ENCODE measurements around the gene TAX1BP1.

The TAX1BP1 gene

DNA sequence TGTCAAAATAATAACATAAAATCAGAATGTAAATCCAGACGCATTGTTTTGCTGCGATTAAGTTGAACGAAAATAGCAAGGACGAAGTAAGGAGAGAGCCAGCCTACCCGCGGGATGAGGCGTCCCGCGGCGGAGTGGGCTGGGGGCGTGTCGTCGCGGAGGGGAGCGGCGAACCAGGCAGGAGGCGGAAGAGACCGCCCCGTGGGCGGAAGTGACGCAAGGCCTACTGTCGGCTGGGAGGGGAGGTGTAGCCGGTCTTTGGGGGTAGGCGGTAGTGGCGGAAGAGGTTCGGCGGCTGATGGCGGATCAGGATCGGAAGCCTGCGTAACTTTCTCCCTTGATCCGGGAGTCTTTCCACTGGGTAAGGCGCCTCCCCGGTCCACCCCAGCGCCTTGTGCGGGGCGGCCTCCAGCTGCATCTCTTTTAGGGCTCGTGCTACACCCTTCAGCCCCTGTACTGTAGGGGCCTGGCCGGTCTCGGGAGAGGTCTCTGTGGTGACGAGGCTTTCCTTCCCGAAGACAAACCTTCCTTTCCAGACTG lies at the start of gene TAX1BP1:
Gene TAX1BP1, plus strand, starts transcription at position 254 of the 540 bp plus-strand sequence. CDS start 8,363 bp downstream, outside the sequence.
- in situ Hi-C loops (cut with MboI; ENCODE audit: low sequenced_read_pairs) = no loop called here

DNA sequence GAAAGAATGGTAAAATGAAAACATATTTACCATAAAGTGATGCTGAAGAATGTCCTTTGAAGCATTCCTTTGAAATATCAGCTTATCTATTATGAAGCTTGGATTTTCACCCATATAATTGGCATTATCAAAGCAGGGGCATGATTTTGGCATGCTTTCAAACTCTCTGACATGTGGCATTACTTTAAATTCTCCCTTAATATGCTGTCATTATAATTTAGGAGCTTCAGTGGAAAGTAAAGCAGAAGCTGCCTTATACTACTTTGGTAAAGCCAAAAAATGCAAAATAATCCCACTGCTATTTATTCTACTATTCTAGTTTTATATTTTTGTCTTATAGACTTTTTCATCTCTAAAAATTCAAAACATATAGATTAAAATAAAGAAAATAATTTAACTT lies 49.3 kb upstream of the TAX1BP1 start:
- in situ Hi-C loops (cut with MboI; ENCODE audit: low sequenced_read_pairs) = loop anchor here (25.0 kb wide), 1 partner anchor 222 kb away; no protein-coding TSS in a partner anchor

DNA sequence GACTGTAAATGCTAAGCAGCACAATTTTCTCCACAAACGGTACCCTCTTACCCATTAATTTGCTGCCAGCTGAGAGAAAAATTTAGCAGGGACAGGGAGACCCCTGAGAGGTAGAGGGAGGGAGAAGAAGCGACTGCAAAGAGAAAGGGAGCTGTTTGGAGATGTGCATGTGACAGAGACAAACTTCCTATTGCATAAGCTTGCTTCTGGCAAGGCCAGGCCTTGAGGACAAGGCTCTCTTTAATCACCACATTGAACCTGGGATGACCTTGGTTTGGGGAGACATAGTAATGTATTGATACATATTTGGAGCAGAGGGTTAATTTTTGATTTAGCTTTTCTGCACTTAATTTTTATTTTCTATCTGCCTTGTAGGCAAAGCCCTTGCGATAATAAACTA lies 46.2 kb upstream of the TAX1BP1 start:
- in situ Hi-C loops (cut with MboI; ENCODE audit: low sequenced_read_pairs) = loop anchor here (25.0 kb wide), 1 partner anchor 219 kb away; no protein-coding TSS in a partner anchor

DNA sequence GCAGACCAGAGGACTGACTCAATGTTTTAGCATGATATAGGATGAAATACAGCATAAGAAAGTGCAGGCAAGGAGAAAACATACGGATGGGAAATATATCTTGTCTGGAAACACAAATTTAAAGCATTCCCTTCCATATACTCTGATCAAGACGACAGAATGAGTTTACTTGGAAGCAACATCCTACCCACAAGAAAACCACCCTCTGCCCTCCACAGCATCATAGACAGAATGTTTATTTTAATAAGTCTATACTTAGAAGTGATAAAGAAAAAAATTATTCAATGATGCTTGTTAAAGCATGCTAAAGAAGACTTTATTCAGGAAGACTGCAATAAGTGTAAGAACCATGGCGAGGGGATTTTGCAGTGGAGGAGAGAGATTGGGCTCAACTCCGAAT lies 44.9 kb upstream of the TAX1BP1 start:
- in situ Hi-C loops (cut with MboI; ENCODE audit: low sequenced_read_pairs) = loop anchor here (25.0 kb wide), 1 partner anchor 217 kb away; no protein-coding TSS in a partner anchor

DNA sequence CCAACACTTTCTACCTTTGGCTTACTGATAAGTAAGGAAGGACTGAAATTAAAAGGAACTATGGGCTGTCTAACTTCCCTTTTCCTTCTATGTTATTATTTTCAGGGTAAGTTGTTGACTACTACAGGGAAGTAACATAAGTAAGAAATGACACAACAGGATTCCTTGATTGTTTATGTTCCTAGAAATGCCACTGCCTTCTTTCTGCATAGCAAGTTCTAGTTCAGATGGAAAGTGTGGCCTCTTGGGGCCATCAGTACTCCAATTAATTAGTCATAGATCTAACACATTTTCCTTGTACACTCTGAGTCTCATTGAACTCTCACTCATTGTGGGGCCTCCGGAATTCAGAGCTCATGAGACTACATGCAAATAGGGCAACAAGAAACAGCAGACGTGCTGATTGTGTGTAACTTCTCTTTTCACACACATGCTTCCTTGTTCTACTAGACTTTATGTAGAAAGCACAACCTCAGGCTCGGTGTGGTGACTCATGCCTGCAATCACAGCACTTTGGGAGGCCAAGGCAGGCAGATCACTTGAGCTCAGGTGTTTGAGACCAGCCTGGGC lies 42.0 kb upstream of the TAX1BP1 start:
- in situ Hi-C loops (cut with MboI; ENCODE audit: low sequenced_read_pairs) = loop anchor here (25.0 kb wide), 1 partner anchor 214 kb away; no protein-coding TSS in a partner anchor

DNA sequence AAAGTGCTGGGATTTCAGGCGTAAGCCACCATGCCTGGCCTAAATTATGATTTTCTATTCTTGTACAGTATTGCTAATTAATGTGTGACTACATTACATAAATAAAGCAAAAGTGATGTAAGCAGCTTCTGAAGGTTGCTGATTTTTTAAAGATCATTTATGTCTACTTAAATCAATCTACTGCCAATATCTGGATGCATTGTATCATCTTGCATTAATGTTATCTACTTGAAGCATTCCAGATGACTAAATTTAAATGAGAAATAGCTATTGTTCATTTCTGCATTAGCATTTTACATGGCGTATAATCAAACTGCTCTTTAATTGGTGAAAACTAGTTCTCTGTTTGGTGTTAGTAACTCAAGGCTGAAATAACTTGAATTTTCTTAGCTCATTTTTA lies 40.2 kb upstream of the TAX1BP1 start:
- in situ Hi-C loops (cut with MboI; ENCODE audit: low sequenced_read_pairs) = loop anchor here (25.0 kb wide), 1 partner anchor 213 kb away; no protein-coding TSS in a partner anchor

DNA sequence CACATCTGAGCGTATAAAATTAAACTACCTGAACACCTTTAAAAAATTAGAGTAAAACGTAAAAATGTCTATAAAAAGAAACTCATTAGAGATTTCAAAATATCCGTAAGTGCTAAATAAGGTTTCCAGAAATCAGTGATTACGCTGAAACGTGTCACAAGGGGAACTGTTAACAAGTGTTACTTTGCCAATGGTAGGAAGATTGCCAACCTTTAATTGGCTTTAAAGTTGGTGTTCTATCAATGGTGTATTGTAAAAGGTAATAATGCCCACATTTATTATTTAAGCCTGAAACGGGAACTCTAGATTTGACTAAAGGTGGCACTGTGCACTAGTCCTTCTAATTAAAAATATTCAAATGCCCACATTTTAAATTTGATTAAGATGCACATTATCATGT lies 39.5 kb upstream of the TAX1BP1 start:
- in situ Hi-C loops (cut with MboI; ENCODE audit: low sequenced_read_pairs) = no loop called here

DNA sequence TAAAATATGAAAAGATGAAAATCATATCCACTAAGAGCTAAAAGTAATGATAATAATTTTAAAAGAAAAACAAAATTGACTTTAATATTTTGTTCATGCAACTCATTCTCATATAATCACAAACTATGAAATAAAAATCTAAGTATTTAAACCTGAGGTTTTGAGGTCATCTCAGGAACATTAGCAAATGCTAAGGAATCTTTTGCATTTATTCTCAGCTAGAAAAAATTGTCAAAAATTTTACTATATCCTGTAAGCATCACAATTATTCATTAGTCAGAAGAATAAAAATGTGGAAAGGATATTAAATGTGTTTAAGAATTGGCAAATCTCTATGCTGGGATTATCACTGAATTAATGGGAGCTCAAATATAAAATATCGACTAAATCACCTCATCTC lies 36.8 kb upstream of the TAX1BP1 start:
- in situ Hi-C loops (cut with MboI; ENCODE audit: low sequenced_read_pairs) = no loop called here

DNA sequence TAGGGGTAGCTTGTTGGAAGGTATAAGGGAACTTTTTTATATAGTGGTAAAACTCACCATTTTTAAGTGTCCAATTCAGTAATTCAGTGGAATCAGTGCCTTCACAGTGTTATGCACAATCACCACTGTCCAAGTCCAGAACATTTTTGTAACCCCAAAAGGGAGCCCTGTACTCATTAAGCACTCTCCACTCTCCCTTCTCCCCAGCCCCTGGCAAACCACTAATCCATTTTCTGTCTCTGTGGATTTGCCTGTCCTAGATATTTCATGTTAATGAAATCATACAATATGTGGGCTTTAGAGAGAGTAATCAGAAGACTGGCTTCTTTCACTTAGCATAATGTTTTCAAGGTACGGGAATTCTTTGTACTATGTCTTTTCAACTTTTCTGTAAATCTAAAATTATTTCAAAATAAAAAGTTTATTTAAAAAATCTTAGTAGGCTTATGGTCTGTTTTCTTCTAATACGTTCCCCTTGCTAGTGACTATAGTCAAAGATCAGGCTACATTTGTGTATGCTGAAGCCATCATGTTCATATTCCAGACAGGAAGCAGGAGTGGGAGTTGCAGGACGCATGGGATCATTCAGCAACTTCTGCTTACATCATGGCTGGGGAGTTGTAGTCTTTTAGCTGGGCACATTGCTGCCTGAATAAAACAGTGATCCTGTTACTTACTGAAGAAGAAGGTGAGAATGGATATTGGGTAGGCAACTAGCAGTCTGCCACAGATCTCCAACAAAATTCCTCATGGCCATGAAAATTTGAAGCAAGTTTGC lies 35.4 kb upstream of the TAX1BP1 start:
- in situ Hi-C loops (cut with MboI; ENCODE audit: low sequenced_read_pairs) = no loop called here

DNA sequence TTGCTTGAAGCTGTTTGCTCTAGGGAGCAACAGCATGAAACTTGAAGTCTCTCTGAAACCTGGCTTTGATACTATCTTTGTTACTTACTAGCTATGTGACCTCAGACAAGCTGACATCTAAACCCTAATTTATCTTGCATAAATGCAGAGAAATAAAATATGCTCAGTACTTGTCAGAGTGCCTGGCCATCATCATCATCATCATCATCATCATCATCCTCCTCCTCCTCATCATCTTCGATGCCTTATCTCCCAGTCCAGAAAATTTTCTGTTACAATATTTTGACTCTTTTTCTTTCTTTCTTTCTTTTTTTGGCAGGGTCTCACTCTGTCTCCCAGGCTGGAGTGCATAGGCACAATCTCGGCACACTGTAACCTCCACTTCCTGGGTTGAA lies 34.8 kb upstream of the TAX1BP1 start:
- in situ Hi-C loops (cut with MboI; ENCODE audit: low sequenced_read_pairs) = no loop called here

DNA sequence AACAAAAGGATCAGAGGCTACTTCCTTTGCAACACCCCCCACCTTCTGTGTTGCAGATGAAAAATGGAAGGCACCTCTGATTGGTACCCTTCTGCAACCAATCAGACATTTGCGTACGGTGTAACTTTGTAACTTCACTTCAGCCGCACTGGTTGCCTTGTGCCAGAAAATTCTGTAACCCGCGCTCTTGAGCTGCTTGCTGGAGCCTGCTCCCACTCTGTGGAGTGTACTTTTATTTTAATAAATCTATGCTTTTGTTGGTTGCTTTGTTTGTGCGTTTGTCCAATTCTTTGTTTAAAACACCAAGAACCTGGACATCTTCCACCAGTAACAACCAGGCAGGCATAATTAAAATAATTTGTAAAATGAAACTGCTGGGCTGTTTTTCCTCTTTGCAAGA lies 31.5 kb upstream of the TAX1BP1 start:
- in situ Hi-C loops (cut with MboI; ENCODE audit: low sequenced_read_pairs) = no loop called here

DNA sequence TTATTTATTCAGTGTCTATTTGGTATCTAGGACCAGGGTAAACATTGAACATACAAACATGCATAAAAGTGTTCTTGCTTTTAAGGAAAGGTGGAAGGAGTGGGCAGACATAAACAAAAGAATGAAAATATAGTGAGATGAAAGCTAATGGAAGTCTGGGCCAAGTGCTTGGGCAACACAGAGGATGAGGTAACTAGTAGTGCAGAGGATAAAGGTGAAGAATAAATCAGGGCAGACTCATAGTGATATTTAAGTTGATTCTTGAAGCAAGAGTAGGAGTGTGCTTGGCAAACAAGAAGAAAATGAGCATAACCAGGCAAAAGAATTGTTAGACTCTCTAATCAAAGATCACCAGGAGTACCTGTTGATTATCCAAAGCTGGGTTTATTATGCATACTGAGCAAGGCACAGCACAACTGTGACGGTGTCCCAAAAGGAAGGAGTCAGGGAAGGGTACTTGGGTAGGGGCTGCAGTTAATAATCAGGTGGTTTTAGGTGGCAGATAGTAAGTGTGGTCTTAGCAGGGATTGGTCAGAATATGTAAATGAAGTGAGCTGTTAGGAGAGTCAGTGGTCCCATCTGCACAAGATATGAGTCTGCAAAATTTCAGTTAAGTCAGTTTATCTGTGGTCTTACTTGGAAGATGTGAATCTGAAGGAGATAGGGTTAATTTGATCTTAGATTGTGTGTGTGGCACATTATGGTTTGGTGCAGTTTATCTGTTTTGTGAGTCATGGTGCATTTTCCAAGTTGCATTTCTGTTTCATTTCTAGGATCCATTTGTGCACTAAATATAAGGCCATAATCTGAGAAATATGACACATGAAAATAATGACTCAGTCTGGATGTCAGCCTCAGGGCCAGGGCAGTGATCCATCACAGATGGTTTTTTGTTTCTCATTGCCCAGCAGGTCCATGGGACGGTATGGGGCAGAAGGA lies 30.6 kb upstream of the TAX1BP1 start:
- in situ Hi-C loops (cut with MboI; ENCODE audit: low sequenced_read_pairs) = no loop called here

DNA sequence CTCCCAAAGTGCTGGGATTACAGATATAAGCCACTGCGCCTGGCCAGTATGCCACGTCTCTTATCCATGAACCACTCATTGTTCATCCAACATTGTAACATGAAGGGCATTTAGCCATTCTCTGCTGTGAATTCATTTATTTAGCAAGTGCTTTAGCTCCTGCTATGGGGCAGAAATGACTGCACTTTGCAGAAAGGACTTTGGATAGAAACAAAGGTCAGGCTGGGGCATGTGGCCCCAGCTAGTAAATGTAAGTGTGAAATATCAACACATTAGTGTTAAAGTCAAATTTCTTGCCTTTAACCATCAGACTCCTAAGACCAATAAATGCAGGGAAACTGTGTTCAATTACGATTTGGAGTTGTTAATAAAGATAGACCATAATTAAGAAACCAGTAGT lies 27.7 kb upstream of the TAX1BP1 start:
- in situ Hi-C loops (cut with MboI; ENCODE audit: low sequenced_read_pairs) = no loop called here

DNA sequence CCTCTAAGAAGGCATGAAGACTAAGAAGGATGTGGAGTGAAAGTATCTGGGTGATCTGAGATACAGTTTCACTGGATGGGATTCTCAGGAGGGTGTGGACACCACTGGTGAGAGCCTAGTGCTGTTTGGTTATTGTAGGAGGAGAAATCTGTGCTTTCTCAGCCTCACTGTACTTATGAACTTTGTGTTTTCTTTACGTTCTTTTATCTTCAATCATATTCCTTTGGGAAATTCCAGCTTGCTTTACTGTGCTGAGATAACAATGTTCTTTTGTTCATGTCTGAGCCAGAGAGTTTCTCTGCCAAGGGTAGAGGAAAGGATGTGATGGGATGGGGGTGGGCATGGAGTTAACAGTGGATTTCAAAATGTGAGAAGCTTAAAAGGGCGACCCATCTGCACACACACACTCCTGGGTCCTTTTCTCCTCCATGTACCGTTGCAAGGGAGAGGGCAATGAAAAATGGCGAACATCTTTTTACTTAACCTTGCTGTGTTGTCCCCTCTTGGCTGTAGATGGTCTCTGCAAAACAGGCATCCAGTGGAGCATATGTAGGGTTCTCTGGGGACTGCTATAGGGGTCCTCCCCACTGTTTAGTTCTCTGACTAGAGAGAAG lies 25.0 kb upstream of the TAX1BP1 start:
- in situ Hi-C loops (cut with MboI; ENCODE audit: low sequenced_read_pairs) = no loop called here

DNA sequence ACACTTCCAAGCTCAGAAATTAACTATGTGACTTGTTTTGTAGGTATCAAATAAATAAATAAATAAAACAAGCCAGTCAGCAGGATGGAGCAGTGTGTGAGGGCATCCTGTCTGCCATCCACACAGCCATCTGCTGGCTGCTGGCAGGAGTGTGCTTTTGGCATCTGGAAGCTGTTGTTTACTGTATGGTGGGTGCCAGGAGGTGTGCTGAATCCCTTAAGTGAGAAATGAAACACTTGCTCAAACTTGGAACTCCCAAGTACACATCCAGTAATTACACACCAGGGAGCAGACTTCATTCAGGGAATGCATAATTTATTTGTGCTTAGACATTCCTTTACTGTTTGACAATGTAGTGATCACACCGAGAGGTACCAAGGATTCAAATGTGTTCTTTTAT lies 16.9 kb upstream of the TAX1BP1 start:
- in situ Hi-C loops (cut with MboI; ENCODE audit: low sequenced_read_pairs) = no loop called here

DNA sequence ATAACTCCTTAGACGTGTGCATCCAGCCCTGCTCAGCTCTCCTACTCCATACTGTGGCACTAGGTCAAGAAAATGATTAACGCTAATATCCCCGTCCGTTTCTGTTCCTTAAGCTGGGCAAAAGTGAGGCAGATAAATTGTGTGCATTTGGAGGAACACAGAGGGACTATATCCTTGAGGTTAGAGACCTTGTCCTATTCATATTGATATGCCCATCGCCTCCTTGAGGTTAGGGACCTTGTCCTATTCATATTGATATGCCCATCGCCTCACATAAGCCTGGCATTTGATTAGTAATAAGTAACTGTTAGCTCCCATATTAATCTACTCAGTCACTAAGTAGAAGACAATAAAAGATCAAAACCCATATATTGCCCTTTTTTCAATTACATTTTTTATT lies 12.9 kb upstream of the TAX1BP1 start:
- in situ Hi-C loops (cut with MboI; ENCODE audit: low sequenced_read_pairs) = no loop called here

DNA sequence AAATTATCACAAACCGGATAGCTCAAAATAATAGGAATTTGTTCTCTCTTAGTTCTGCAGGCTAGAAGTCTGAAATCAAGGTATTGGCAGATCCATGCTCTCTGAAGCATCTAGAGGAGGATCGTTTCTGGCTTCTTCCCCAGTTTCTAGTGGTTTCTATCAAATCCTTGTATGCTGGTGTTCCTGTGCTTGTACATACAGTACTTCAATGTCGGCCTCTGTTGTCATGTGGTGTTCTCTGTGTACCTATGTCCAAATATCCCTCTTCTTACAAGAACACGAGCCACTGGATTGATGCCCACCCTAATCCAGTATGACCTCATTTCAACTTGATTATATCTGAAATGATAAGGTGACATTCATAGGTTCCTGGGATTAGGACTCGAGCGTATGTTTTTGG lies 9.8 kb upstream of the TAX1BP1 start:
- in situ Hi-C loops (cut with MboI; ENCODE audit: low sequenced_read_pairs) = no loop called here

DNA sequence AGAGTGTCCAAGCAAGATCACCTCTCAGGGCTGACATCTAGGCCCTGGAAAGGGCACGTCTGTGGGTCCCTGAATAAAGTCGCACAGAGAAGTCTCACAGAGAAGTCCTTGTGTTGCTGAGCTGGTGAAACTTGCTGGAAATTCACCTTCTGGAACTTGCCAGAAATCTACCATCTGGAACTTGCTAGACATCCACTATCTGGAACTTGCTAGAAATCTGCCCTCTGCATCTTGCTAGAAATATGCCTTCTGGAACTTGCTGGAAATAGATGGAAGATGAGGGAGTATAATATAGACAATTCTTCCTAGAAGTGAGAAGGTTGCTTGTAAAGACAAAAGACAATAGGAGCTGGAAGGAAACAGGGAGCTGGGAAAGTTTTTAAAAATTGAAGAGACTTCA lies 5.4 kb upstream of the TAX1BP1 start:
- in situ Hi-C loops (cut with MboI; ENCODE audit: low sequenced_read_pairs) = no loop called here

DNA sequence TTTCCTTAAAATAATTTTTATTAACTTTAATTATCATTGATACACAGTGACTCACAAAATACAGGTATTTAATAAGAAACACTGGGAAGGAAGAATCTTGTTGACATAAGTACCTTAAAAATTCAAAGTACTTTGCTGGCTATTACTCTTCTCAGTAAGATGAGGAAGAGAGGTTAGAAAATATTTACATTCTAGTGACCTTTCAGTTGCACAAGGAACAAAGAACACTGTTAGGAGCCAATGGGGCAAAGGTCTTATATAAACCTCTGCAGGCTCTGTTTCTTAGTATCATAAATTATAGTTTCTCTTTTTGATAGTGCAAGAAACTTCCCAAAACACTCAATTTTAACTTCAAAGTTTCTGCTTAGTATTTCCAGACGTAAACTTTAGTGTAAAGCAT lies 4.8 kb upstream of the TAX1BP1 start:
- in situ Hi-C loops (cut with MboI; ENCODE audit: low sequenced_read_pairs) = no loop called here

DNA sequence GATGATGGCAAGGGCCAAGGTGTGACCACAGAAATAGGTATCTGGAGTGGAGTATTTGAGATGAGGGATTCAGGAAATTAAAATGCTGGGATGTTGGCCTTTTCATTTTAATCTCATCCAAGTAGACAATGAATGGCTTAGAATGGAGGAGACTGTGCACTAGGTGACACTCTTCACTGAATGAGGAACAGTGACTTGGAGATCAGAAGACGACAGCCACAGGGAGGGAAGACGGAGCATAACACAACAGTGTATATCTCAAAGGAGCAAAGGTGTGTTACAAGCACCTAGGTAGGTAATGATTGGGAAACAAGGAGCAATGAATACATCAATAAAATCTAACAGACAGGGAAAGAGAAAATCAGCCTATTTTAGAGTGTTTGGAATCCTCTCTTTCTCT lies 4.1 kb upstream of the TAX1BP1 start:
- in situ Hi-C loops (cut with MboI; ENCODE audit: low sequenced_read_pairs) = no loop called here

DNA sequence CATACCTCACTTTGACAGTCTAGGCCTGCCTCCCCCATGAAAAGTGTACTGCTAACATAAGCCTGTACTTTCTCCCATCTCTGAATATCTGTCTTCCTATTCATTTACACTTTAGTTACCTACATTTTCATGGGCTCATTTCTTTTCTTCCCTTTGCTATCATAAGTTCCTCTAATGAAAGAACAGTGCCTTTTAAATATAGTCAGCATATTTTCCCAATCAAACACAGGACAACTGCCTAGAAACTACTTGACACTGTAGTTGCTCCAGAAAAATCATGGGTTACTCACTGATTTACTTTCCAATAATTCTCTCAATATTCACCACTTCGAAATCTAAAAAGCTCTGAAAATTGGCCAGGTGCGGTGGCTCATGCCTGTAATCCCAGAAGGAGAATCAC lies 2.8 kb upstream of the TAX1BP1 start:
- in situ Hi-C loops (cut with MboI; ENCODE audit: low sequenced_read_pairs) = no loop called here

Data from HL-60/S4 (cell line).